Left lung (tissue), 10 donors: ENCODE measurements around the gene HDAC4. TPM values are rescaled to one million over a fixed set of nuclear protein-coding genes. Genes with fewer than 3 reads are reported as not detected.

Source experiments
- ATAC-seq: fragments of 200-7000 bp; cut with Tn5 transposase; one replicate; pipeline ENCODE4 v1.9.1; 2020; ENCODE audit warnings: moderate library complexity
- DNase-seq, 4 donors: peaks; one replicate each; pipeline ENCODE4 v3.0.0-alpha.2; 2013 to 2020
- H3K27ac ChIP-seq, 2 donors: fragments of 200-600 bp; sonication (generic) in 1 of 2; one replicate each; pipeline versions ENCODE4 v1.5.0 to v1.8.0; 2020 to 2021
- H3K27me3 ChIP-seq, 2 donors: fragments of 200-600 bp; sonication (generic) in 1 of 2; one replicate each; pipeline versions ENCODE4 v1.5.0 to v1.8.0; 2020 to 2021
- H3K36me3 ChIP-seq, 2 donors: fragments of 200-600 bp; sonication (generic) in 1 of 2; one replicate each; pipeline versions ENCODE4 v1.5.0 to v1.8.0; 2020 to 2021
- H3K4me1 ChIP-seq, 2 donors: fragments of 200-600 bp; one replicate each; pipeline ENCODE4 v1.8.0; 2021
- H3K4me3 ChIP-seq, 2 donors: fragments of 200-600 bp; sonication (generic) in 1 of 2; one replicate each; pipeline versions ENCODE4 v1.5.0 to v1.8.0; 2020 to 2021; ENCODE audit warnings: mild to moderate bottlenecking in 1 of 2
- H3K9me3 ChIP-seq, 2 donors: fragments of 200-600 bp; sonication (generic) in 1 of 2; one replicate each; pipeline versions ENCODE4 v1.5.0 to v1.8.0; 2020 to 2021
- intact Hi-C, 2 donors: fragments of 100-400 bp; cut with DNase I; formaldehyde crosslinking; loops; one replicate each; pipeline versions ENCODE4 v1.11.2 to v1.14.2; 2022
- polyA plus RNA-seq, 6 donors: library from polyadenylated mRNA; unstranded; fragments of 120-200 nt; gene quantifications; one replicate each; pipeline ENCODE4 v1.2.1, GENCODE V29; 2013; ENCODE audit not compliant: insufficient read length in 6 of 6
- total RNA-seq, 2 donors: library from RNA; stranded (reverse); fragmentation: NEBNext Ultra II Directional; extraction: Animal tissue kit (Norgen Biotek cat#: 25700); gene quantifications; one replicate each; pipeline ENCODE4 v1.2.1, GENCODE V29; 2021
- TF ChIP-seq, protein P1 (sequence below), 2 donors: fragments of 200-600 bp; sonication (generic) in 1 of 2; IDR thresholded peaks; one replicate each; pipeline versions ENCODE4 v1.5.0 to v1.8.0; 2021; ENCODE audit warnings: antibody characterized with exemption in 2 of 2
- donor health status: DM: no; HTN: yes; CAD: no.
- donor health status: DM: no; HTN: no; CAD: no.

The HDAC4 gene
- total and polyA plus RNA-seq, 8 donors = 9.9 to 36.8 (median 12.8) TPM

DNA sequence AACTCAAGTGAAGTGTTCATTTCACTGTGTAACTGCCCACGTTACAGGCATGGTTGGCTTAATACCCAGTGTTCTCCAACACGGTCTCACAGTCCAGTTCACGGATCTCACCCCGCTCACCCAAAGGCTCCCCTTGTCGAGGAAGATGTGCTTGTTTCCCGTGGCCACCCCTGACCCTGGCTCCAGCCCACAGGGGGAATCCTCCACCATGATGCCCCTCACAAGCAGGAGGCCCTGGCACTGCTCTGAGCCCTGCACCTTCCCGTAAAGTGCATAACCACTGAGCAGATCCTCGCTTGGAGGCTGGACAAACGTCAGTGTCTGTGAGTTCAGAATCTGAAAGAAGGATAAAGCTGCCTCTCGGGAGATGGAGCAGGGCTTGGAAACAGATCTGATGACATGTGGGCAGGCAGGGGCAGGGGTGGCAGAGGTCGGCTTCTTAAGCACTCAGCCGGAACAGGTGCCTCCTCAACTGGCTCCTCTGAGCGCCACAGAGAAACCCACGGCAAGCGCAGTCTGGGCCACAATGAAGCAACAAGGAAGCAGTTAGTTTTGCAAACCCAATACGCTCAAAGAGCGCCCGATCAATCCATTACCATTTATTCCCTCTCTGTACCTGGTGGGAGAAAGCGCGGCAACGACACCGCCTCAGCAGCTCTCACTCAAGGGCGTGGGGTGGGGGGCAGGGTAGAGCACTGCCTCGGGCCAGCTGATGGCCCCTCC lies 17.6 kb downstream of the HDAC4 start:
- DNase-seq (peak in 2 of 4 donors; percentile 16 to 39), ATAC-seq (no peak)
- Histone ChIP-seq H3K4me3 (no peak overlapping the region), H3K4me1 (peaks cover 0 to 24% of the 10 kb centered on the region in 2 donors), H3K27me3 (no peaks in the 10 kb centered on the region), H3K9me3 (no peaks in the 10 kb centered on the region), H3K27ac (no peak overlapping the region), H3K36me3 (peaks cover 0 to 15% of the 10 kb centered on the region in 2 donors)
- intact Hi-C loops = no loop called here
- TF ChIP-seq, protein P1, sequence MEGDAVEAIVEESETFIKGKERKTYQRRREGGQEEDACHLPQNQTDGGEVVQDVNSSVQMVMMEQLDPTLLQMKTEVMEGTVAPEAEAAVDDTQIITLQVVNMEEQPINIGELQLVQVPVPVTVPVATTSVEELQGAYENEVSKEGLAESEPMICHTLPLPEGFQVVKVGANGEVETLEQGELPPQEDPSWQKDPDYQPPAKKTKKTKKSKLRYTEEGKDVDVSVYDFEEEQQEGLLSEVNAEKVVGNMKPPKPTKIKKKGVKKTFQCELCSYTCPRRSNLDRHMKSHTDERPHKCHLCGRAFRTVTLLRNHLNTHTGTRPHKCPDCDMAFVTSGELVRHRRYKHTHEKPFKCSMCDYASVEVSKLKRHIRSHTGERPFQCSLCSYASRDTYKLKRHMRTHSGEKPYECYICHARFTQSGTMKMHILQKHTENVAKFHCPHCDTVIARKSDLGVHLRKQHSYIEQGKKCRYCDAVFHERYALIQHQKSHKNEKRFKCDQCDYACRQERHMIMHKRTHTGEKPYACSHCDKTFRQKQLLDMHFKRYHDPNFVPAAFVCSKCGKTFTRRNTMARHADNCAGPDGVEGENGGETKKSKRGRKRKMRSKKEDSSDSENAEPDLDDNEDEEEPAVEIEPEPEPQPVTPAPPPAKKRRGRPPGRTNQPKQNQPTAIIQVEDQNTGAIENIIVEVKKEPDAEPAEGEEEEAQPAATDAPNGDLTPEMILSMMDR (IDR thresholded peaks at IDR 0.05) = no peak

DNA sequence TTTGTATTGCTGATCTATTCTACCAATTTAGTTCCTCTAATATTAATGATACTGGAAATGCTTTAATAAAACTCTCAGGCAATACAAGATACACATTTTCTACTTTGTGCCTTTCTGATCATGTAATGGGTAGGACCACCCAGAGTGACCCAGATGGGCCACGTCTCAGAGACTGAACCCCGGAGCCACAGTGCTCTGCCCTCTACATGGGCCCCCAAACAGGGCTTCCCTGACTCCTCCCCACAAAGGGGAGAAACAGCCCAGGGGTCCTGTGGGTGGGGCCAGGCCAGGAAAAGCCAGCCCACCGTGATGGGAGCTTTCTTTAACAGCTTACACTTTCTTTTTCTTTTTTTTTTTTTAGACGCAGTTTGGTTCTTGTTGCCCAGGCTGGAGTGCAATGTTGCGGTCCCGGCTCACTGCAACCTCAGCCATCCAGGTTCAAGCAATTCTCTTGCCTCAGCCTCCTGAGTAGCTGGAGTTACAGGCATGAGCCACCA lies 18.4 kb downstream of the HDAC4 start:
- Histone ChIP-seq H3K27me3 (no peaks in the 10 kb centered on the region), H3K4me3 (no peak overlapping the region), H3K4me1 (peaks cover 0 to 24% of the 10 kb centered on the region in 2 donors), H3K27ac (no peak overlapping the region), H3K9me3 (no peaks in the 10 kb centered on the region), H3K36me3 (peaks cover 0 to 18% of the 10 kb centered on the region in 2 donors)
- TF ChIP-seq, protein P1 (IDR thresholded peaks at IDR 0.05) = no peak
- intact Hi-C loops = no loop called here
- peak in 2 of 4 donors; percentile 6 to 50 for DNase-seq
- no peak for ATAC-seq

DNA sequence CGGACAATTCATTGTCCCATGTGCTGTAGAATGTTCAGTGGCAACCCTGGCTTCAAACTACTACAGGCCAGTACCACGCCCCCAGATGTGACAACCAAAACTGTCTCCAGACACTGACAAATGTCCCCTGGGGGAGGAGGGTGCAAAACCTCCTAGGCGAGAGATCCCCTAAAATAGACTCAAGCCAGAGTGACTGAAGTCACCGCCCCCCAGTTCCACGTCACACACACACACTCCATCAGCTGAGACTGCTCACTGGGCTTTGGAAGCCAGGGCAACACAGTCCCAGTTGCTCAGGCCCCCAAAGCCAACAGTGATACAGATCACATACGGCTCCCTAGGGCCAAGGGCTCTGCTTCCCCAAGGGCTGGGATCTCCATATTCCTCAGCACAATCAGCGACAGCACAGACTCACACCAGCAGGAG lies 19.1 kb downstream of the HDAC4 start:
- TF ChIP-seq, protein P1 (IDR thresholded peaks at IDR 0.05) = no peak
- H3K27ac ChIP-seq = no peak overlapping the region
- peaks cover 0 to 24% of the 10 kb centered on the region in 2 donors for H3K4me1 ChIP-seq
- no peaks in the 10 kb centered on the region for H3K27me3 ChIP-seq
- H3K36me3 ChIP-seq = peaks cover 0 to 16% of the 10 kb centered on the region in 2 donors
- DNase-seq (peak in 1 of 4 donors; percentile 22), ATAC-seq (no peak)
- no peaks in the 10 kb centered on the region for H3K9me3 ChIP-seq
- no peak overlapping the region for H3K4me3 ChIP-seq
- intact Hi-C loops = no loop called here

DNA sequence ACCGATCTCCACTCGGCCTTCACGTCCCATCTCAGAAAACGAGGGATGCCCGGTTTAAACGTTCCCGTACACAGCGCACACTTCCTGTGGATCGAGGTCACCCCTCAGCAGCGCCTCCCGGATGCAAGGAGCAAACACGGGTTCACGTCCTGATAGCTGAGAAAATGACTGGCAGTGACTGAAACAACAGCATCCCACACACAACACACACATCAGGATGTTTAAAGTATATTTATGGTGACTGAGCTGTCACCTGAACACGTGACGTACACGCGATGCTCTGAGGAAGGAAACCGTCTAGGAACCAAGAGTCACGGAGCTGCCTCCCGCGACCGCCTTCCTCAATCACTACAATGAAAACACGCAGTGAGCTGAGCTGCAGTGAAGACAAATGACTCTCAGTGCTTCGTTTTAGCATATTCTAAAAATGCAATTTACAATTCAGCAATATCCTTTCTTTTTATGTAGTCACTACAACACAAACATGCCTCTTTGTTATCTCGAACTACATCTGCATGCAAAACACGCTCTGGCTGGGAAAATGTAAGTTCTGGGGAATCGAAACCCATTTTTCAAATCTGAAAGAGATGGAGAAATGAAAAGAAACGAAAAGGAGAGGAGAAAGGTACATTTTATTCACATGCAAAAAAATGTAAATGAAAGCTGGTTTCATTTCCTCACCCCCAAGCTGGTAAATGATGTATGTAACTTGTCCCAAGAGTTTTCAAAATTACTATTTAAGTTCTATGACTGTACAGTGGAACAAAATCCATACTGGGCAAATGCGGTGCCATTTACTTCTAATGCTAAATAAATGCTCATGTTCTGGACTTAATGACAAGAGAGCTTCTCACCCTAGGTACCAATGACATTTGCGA lies 19.8 kb downstream of the HDAC4 start:
- no peaks in the 10 kb centered on the region for H3K27me3 ChIP-seq
- H3K9me3 ChIP-seq = no peaks in the 10 kb centered on the region
- H3K4me1 ChIP-seq = peaks cover 0 to 24% of the 10 kb centered on the region in 2 donors
- H3K4me3 ChIP-seq = no peak overlapping the region
- peak in 2 of 4 donors; percentile 56 to 75 for DNase-seq
- intact Hi-C loops = no loop called here
- peak; percentile 29 for ATAC-seq
- H3K27ac ChIP-seq = peak overlapping the region in 1 of 2 donors; percentile 30
- TF ChIP-seq, protein P1 (IDR thresholded peaks at IDR 0.05) = no peak
- H3K36me3 ChIP-seq = peaks cover 0 to 11% of the 10 kb centered on the region in 2 donors
